Upper lobe of left lung (tissue), 4 donors: Measurements from ENCODE around the gene DARS2.

Experiments used
- CTCF ChIP-seq, 6 experiments: fragments of 450-650 bp in 4 of 6; fragments of 200-600 bp in 2 of 6; sonication (generic) in 2 of 6; IDR thresholded peaks; one replicate each; pipeline ENCODE4 v1.5.1; 2016 to 2019; ENCODE audit warnings: antibody characterized with exemption in 6 of 6
- POLR2A ChIP-seq, 4 donors: fragments of 450-650 bp; IDR thresholded peaks; one replicate each; pipeline ENCODE4 v1.5.1; 2016 to 2017; ENCODE audit warnings: antibody characterized with exemption in 4 of 4, mild to moderate bottlenecking in 2 of 4
- POLR2AphosphoS5 ChIP-seq, 2 donors: sonication (generic); formaldehyde crosslinking; IDR thresholded peaks; one replicate each; pipeline ENCODE4 v1.5.1; 2017; ENCODE audit warnings: antibody characterized with exemption in 2 of 2

- TF ChIP-seq CTCF (IDR thresholded peaks at IDR 0.05), result peak in 1 of 6 experiments; percentile 7
- peak; percentile 80 to 84 for TF ChIP-seq POLR2AphosphoS5 (IDR thresholded peaks at IDR 0.05)
- TF ChIP-seq POLR2A (IDR thresholded peaks at IDR 0.05), result peak in 3 of 4 donors; percentile 46 to 68 (median 53)
Observed at GRCh38 chr1:173824315-173825081, at the start of gene DARS2, which contains the start of gene CENPL.
